Measurements from ENCODE around the gene CPSF4L.

Gene CPSF4L

DNA sequence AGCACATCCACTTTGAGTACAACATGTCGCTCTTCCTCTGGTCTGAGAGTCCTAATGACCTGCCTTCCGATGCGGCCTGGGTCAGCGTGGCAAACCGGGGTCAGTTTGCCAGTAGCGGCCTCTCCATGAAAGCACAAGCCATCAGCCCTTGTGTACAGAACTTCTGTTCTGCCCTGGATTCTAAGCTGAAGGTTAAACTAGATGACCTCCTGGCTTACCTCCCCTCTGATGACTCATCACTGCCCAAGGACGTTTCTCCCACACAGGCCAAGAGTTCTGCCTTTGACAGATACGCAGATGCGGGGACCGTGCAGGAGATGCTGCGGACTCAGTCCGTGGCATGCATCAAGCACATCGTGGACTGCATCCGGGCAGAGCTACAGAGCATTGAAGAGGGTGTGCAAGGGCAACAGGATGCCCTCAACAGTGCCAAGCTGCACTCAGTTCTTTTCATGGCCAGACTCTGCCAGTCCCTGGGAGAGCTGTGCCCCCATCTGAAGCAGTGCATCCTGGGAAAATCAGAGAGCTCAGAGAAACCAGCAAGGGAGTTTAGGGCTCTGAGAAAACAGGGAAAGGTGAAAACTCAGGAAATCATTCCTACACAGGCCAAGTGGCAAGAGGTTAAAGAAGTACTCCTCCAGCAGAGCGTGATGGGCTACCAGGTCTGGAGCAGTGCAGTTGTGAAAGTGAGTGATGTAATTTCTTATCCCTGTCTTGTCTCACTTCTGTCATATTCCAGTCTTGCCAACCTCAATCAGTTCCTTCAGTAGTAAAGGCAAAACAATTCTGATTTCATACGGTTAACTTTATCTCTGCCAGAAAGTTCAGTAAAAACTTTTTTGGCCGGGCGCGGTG lies 60.2 kb downstream of the CPSF4L start:
- no peak for DNase-seq (ENCODE audit: low spot score)

- DNase-seq (ENCODE audit: low spot score), result no peak
These were observed 61.2 kb downstream of the CPSF4L start for GRCh38 chr17:73200476-73200875.

DNA sequence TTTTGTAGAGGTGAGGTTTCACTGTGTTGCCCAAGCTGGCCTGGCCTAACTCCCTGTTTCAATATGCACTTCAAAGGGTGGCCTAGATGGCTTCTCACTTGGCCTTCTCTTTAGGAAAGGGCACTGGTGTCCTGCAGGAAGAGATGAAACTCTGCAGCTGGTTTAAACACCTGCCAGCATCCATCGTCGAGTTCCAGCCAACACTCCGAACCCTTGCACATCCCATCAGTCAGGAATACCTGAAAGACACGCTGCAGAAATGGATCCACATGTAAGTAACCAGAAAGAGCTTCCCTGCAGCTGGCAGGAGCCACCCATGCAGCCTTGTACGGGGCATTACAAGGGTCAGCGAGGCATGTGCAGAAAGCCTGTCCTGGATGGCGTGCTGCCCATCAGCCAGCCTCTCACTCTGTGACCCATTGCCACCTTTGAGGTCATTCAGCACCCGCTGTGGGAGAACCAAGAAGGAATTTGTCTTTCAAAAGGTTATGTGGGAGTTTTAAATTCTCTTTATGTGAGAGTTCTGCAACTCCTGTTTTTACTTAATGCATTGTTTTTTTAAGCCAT lies 61.8 kb downstream of the CPSF4L start:
- no peak for DNase-seq (ENCODE audit: low spot score)

DNA sequence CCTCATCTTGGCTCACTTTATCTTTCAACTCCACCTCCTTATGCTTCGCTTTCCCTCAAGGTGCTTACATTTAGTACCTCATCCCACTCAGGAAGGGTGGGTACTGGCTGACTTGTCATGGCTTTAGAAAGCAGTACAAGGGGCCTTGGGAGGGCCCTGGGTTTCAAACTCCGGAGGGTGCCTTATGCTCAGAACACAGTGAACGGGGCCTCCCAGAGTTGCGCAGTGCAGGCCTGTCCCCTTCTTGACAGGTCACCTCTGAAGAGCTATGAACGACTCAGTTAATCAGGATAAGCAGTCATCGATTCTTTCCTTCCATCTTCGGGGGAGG lies 62.8 kb downstream of the CPSF4L start:
- no peak for DNase-seq (ENCODE audit: low spot score)

Measured in CD4-positive, alpha-beta T cell treated with Interleukin-15 for 4 hours (primary cell).